LoVo (cell line): ENCODE results near the gene SLC22A8.
"Not testable (repeated sequence)": the region's sequence is repeated elsewhere in the genome, so short reads cannot be mapped to it uniquely, and the experiment has no call there.

ENCODE experiments used
- DNase-seq: peaks from one replicate; pipeline ENCODE4 v3.0.0-alpha.2; 2016; ENCODE audit warnings: low spot score

The SLC22A8 gene, protein sequence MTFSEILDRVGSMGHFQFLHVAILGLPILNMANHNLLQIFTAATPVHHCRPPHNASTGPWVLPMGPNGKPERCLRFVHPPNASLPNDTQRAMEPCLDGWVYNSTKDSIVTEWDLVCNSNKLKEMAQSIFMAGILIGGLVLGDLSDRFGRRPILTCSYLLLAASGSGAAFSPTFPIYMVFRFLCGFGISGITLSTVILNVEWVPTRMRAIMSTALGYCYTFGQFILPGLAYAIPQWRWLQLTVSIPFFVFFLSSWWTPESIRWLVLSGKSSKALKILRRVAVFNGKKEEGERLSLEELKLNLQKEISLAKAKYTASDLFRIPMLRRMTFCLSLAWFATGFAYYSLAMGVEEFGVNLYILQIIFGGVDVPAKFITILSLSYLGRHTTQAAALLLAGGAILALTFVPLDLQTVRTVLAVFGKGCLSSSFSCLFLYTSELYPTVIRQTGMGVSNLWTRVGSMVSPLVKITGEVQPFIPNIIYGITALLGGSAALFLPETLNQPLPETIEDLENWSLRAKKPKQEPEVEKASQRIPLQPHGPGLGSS

DNA sequence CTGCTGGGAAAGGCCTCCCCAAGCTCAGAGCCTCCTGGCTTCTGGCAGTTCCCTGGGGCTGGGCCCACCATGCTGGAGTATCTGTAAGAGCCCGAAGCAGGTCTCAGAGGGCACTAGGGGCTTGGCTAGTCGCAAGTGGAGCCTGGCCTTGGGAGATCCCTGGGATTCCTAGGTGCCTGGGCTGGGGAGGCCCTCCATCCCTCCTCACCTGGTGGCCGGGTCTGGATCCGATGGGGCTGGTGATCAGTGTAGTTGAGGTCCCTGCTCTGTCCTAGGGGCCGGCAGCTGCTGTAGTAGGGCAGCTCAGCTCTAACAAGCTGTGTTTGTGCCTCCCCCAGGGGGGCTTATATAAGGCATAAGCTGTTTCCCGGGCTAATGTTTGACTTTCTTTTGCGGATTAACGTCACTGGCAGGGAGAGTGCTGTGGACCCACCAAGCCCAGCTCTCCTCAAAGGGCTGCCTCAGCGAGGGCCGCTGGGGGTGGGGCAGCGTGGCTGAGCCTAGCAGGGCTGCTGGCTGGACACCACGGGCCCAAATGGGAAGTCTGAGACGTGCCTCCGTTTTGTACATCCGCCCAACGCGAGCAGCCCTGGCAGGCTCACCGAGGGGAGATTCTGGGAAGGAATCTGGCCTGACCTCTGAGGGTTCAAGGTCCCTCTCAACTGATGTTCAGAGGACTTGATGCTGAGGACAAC lies at the start of gene SLC22A8:
Gene SLC22A8 (minus strand): TSS at position 321 of the 695 bp plus-strand sequence. CDS start 883 bp downstream, outside the sequence.
- DNase-seq = no peak

DNA sequence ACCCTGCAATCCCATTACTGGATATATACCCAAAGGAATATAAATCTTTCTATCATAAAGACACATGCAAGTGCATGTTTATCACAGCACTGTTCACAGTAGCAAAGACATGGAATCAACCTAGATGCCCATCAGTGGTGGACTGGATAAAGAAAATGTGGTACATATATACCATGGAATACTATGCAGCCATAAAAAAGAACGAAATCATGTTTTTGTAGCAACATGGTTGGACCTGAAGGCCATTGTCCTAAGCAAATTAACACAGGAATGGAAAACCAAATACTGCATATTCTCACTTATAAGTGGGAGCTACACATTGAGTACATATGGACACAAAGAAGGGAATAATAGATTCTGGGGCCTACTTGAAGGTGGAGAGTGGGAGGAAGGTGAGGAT lies 30.6 kb upstream of the SLC22A8 start:
- not testable (repeated sequence) for DNase-seq

DNA sequence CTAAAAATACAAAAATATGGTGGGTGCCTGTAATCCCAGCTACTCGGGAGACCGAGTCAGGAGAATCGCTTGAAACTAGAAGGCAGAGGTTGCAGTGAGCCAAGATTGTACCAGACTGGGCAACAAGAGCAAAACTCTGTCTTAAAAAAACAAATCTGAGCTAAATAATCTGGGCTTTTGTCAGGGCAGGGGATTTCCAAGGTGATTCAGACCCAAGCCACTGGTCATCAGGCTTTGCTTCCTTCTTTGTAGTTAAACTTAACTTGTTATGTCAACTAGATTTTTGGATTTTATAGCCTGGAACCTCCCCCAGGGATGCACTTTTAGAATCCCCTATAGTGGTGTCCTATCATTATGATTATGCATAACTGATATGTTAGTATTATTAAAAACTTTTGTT lies 27.0 kb upstream of the SLC22A8 start:
- DNase-seq = no peak

DNA sequence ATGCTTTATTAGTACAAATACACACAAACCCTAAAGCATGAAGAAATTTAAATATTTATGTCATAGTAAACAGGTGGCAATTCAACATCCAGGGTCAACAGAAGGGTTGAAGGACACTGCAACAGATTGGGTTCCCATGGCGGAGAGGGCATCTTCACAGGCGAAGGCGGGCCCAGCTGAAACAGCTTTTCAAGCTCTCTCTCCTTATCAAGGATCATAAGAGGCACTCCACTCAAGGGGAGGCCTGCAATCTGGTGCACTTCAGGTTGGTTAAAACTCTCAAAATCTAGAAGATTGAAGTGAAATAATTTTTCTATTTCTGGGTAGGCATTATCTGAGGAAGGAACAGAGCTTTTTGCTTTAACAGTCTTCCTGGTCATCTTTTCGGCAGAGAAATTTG lies 16.8 kb upstream of the SLC22A8 start:
- DNase-seq = no peak

DNA sequence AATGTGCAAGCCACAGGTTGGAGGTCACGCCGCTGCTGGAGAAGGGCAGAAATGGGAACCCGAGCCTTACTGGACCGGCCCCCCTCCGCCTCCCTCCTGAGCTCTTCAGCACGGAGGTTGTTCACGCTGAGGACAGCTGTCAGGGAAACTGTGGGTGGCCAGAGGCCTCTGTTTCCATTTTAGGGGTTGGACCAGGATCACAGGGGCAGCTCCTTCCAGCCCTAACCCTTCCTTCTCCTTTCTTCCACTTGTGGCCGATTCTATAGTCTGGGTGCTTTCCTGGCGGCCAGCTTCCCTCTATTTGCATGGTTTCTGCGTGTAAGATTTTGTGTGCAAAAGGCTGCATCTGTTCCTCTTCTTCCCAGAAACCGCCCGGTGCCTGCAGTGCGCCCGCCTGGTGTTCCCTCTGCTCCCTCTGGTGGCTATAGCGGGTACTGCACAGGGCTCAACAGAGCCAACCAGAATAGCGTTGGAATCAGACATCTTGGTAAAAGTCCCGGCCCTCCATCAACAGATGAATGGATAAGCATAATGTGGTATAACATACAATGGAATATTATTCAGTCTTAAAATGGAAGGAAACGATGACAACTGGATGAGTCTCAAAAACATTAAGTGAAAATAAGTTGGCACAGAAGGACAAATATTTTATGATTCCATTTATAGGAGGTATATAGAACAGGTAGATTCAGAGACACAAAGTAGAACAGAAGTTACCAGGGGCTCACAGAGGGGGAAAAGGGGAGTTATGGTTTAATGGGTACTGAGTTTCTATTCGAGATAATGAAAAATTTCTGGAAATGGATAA lies 8.4 kb upstream of the SLC22A8 start:
- peak; percentile 66 for DNase-seq

DNA sequence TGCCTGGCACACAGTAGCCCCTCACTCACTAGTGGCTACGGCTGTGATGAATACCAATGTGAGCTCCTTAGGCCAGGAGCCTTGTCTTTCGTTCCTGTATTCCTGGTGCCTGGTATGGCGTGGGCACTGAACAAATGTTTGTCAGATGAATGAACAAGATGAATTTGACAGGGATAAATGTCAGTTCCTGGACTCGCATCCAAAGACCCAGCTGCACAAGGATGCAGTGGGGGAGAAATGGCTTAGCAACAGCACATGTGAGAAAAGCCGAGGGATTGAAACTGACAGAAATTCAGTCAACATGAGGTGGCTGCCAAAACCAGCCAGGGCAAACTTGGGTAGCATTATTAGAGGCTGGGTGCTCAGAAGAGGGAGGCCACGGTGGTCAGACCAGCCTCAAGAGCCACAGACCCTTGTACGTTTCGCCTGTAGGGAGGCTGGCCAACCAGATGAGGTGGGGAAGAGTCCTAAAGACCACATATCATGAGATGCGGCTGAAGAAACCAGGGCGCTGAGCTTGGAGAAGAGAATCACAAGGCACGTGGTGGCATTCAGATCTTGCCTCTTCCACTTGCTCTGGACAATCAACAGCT lies 7.7 kb upstream of the SLC22A8 start:
- no peak for DNase-seq

DNA sequence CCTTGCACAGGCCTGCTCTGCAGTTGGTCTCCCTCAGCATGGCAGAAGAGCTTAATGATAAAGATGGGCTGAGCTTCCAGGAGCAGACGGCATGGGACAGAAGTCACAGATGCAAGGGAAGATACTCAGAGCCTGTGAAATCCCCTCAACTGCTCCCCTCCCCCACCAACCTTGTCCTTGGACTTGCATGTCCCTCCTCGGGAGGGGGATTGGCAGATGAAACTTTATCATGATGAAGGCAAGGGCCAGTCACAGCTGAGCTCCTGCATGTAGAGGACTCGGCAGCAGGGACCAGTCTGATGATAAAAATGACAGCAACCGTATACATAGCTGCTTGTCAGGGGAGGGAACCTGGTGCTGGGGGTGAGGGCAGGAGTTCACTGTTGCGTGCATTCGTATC lies 6.8 kb upstream of the SLC22A8 start:
- no peak for DNase-seq

DNA sequence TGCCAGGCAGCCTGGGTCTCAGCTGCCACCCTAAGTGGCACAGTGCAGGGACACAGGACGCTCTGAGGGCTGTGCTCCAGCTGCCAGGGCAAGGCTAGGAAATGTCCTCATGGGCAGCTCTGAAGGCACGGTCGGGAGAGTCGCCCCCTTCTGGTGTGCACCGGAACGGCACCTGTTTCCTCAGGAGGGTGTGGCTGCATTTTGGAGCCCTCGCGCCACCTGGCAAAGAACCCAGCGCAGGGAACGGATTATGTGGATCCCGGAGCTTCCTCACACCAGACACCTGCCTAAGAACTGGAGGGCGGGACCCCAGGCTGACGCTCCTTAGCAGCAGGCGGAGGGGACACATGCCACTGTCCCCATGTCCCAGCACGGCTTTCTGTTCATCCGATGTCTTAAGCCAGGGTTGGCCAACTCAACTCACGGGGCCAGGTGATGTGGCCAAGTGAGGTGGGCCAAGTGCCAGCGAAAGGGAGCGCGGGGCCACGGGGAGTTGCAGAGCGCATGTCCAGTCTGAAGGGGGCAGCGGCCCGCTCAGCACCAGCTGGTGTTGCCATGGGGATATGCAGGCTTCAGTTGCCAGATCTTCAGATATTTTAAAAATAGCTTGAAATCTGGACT lies 5.1 kb upstream of the SLC22A8 start:
- no peak for DNase-seq

DNA sequence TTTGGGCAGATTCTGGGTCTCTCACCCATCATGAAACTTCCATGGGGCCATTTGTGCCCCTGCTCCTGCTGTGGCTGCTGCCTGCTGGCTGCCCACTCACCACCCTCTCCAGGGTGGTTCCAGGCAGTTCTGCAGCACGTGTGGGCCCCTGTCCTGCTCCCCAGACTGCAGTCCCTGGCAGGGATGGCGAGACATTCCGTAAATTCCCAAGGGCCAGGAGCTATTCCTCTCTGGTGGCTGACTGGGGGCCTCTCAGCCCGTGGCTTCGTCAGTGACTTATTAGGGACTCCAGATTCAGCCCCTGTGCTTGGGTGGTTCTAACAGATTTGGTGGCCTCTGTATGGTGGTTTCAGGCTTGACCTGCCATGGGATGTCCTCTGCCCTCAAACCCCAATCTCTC lies 3.9 kb upstream of the SLC22A8 start:
- DNase-seq = no peak

DNA sequence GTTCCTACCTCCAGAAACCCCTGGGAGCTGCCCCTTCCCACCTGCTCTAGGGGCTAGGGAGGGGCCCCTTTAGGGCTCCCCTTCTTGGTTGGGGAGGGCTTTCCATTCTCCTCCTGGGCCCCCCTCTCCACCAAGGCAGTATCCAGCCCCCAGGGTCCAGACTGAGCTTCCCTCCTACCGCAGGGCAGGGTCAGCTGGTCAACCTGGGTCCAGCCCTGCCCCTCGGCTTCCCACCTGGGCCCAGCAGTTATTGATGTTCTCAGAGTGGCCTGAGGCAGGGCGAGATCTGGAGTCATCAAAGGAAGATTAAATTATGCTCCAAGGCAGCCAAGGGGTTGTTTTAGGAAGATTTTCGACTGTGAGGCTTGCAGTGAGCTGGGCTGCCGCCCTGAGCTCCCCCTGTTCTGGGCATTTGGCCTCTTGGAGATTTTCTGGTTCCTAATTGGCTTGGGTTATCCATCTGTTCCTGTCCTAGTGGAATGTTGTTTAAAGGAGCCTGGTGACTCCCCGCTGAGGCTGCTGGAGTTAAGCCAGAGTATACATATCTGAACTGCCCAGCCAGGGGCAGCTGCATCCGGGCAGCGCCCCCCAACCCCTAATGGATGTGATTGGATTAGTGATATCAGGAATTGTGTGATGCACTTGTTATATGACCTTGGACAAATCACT lies 1.8 kb upstream of the SLC22A8 start:
- no peak for DNase-seq

DNA sequence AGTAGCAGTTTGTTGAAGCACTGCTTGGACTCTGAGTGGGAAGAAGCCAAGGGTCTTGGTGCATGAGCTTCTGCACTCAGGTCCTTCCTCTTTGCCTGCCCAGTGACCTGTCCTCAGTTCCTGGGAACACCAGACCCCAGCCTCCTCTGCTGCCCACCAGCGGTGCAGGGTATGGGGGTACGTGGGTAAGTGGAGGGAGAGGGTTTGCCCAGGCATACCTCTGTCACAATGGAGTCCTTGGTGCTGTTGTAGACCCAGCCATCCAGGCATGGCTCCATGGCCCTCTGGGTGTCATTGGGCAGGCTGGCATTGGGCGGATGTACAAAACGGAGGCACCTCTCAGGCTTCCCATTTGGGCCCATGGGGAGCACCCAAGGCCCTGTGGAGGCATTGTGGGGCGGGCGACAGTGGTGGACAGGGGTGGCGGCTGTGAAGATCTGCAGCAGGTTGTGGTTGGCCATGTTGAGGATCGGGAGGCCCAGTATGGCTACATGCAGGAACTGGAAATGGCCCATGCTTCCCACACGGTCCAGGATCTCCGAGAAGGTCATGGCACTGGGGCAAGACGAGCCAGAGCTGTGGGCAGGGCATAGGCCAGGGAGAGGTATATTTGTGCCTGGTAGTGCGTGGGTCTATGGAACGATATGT lies 1.1 kb downstream of the SLC22A8 start:
- no peak for DNase-seq

DNA sequence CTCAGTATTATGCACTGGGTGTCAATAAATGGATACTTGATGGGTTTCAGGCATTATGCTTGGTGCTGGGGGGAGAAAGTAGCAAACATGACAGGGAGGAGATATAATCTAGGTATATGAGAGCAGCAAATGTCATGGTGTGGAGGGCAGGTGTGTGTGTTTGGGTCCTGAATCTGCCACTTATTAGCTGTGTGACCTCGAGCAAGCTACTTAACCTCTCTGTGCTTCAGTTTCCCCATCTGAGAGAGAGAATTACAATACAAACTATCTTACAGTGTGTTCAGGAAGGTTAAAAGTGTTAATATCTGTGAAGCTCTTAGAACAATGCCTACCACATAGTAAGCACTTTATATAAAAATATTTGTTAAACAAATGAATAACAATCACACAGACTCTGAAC lies 2.8 kb downstream of the SLC22A8 start:
- no peak for DNase-seq

DNA sequence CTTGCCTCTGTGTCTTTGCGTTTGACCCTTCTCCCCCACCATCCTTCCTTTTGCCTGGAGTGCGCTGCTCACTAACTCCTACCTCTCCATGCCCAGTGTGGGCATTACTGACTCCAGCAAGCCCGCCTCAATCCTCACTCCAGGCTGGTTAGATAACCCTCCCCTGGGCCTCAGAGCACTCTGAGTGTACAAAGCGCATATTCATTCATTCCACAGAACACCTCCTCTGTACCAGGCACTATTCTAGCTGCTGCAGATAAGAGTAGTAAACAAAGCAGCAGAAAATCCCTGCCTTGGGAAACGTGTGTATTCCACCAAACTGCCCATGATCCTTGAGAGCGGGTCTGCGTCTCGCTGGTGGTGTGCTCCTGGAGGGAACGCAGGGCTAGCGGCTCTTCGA lies 3.2 kb downstream of the SLC22A8 start:
- no peak for DNase-seq

DNA sequence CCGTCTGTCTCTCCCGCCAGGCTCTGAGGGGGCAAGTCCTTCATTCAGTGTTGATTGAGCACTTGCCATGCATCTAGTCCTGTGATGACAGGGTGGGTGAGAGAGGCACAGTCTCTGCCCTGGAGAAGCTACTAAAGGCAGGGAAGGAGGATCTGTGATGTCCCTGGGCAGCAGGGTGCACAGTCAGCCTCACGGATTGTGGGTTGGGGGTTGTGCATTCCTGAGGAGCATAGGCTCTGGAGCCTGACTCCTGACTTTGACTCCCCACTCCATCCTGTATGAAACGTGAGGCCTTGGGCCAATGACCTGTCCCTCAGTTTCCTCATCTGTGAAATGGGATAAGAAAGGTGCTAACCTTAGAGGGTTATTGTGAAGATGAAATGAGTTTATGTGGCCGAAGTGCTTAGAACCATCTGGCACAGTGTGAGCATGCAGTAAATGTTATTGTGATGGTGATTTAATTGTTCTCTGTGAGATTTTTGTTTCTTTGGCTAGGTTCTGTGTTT lies 4.7 kb downstream of the SLC22A8 start:
- DNase-seq = no peak

DNA sequence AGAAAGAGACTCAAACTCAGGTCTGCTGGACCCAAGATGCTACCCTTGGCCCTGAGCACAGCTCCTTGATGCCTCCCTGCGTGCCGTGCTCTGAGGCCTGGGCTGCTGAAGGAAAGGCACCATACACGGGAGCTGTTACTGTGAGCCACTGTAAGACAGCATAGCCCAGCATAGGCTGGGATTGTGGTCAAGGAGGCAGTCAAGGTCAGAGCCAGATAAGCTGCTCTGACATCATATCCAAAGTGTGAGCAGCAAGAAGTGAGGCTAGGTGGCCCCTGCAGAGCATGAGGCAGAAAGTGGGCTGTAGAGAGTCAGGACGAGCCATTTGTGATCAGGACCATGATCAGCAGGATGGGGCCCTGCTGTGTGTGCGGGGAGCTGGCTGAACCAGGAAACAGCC lies 7.7 kb downstream of the SLC22A8 start:
- no peak for DNase-seq

DNA sequence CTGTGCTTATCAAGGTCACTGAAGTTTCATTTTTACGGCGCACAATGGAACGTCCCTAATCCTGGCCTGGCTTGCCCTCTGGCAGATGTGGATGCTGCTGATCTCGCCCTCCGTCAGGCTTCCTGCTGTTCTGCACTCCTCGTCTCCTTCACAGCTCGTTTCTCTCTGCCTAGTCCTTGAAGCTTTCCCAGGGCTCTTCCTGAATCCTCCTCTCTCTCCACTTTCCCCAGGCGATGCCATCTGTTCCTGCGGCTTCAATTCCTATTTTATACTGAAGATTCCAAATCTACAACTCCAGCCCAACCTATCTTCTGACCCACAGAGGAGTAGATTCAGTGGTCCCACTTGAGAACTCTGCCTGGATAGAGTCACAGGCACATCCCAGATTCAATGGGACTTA lies 14.2 kb downstream of the SLC22A8 start:
- DNase-seq = no peak

DNA sequence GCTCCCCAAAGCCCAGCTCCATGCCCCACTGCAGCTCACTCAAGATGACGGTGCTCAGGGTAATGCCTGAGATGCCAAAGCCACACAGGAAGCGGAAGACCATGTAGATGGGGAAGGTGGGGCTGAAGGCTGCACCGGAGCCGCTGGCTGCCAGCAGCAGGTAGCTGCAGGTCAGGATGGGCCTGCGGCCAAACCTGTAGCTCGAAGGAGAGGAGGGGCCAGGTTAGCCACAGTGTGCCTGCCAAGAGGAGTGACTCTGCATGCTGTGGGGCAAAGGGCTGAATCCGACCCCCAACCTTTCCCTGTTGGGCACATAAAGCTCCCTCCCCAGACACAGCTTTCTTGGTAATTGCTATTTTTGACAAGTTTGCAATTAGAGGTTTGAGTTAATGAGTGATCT lies 16.0 kb downstream of the SLC22A8 start:
- no peak for DNase-seq

DNA sequence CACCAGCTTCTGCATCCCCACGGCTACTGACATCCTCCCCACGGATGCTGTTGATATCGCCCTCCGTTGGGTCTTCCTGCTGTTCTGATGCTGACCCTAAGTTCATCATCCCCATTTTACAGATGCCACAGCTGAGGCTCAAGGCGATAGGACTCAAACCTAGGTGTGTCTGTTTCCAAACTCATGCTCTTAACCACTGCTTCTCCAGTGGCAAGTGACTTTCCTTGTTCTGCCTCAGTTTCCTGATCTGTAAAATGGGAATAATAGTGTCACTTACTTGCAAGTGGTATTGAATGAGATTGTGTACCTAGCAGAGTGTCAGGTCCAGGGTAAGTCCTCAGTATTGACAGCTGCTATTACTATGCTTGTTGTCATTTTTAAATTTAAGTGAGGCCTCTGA lies 16.5 kb downstream of the SLC22A8 start:
- no peak for DNase-seq

DNA sequence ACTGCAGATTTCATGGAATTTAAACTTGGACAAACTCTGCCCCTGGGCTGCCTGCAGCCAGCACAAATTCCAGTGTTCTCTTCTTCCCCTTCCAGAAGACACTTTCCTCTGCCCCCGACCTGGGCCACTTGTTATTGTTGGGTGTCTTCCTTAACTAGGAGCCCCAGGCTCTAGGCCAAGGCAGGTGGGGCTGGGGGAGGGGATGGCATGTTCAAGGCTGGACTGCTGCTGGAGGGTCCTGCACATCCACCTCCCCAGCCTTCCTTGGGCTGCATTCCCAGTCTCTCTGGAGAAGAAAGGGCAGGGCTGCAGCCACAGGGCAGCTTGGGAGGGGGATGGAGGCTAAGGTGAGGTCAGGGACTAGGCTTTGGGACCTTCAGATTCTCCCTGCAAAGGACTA lies 19.4 kb downstream of the SLC22A8 start:
- DNase-seq = no peak

DNA sequence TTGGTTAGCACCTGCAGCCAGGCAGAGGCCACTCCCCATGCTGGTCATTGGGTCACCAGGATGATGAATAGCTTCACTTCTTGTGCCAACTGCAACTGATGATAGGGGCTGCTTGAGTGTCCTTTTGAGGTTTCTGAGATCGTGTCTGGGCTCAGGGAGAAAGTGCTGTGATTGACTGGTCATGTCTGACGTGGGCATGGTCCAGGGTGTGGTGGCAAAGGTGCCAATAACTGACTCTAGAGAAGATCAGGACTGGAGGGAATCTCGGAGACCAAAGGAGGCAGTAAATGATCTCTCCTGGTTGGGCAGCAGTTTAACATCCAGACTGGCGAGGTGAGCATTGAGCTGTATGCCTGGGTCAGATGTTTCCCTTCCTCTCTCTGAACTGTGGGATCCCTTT lies 20.9 kb downstream of the SLC22A8 start:
- DNase-seq = no peak
